NCI-H1048 (cell line): ENCODE measurements around the gene MAMDC4.
"Not testable (repeated sequence)": the region's sequence is repeated elsewhere in the genome, so short reads cannot be mapped to it uniquely, and the experiment has no call there.

Experiments
- DNase-seq: peaks from one replicate; lab custom pipeline; 2025; lab: John Stamatoyannopoulos, UW

The MAMDC4 gene

GRCh38 chr9:136825295-136826187 is 26.6 kb upstream of the MAMDC4 start:
- DNase-seq: no peak

- DNase-seq: no peak
Observed at GRCh38 chr9:136826188-136826541, 26.0 kb upstream of the MAMDC4 start.

GRCh38 chr9:136826703-136827582 is 25.2 kb upstream of the MAMDC4 start:
- no peak for DNase-seq

GRCh38 chr9:136827794-136828473 is 24.2 kb upstream of the MAMDC4 start:
- no peak for DNase-seq

- DNase-seq: no peak
Observed at GRCh38 chr9:136828474-136829140, 23.5 kb upstream of the MAMDC4 start.

GRCh38 chr9:136829412-136829811 is 22.7 kb upstream of the MAMDC4 start:
- DNase-seq: no peak

- DNase-seq: no peak
Observed at GRCh38 chr9:136829981-136830885, 21.9 kb upstream of the MAMDC4 start.

- no peak for DNase-seq
Observed at GRCh38 chr9:136831002-136831719, 21.0 kb upstream of the MAMDC4 start.

GRCh38 chr9:136831720-136832104 is 20.4 kb upstream of the MAMDC4 start:
- DNase-seq: no peak

- DNase-seq: no peak
Observed at GRCh38 chr9:136832581-136832980, 19.6 kb upstream of the MAMDC4 start.

- not testable (repeated sequence) for DNase-seq
Observed at GRCh38 chr9:136833381-136834048, 18.6 kb upstream of the MAMDC4 start.

GRCh38 chr9:136835162-136835931 is 16.8 kb upstream of the MAMDC4 start:
- DNase-seq: no peak

GRCh38 chr9:136835932-136836904 is 15.9 kb upstream of the MAMDC4 start:
- DNase-seq: no peak

GRCh38 chr9:136837146-136837855 is 14.8 kb upstream of the MAMDC4 start:
- DNase-seq: no peak

GRCh38 chr9:136837856-136838277 is 14.3 kb upstream of the MAMDC4 start:
- DNase-seq: not testable (repeated sequence)

GRCh38 chr9:136838314-136839228 is 13.6 kb upstream of the MAMDC4 start:
- no peak for DNase-seq
